HepG2 (cell line): ENCODE data around the gene KCNJ8.

Experiments used
- CEBPB ChIP-seq: IDR thresholded peaks from 2 replicates; pipeline ENCODE4 v1.6.1; 2011; ENCODE audit warnings: low read depth, low read length, improper control_type of control experiment, borderline replicate concordance
- PHF21A ChIP-seq: sonication (generic); formaldehyde crosslinking; IDR thresholded peaks from 2 replicates; pipeline ENCODE4 v1.5.0; 2020; ENCODE audit warnings: mild to moderate bottlenecking, missing genetic modification reagents
- POLR2A ChIP-seq, 2 experiments: IDR thresholded peaks; 2 replicates each; pipeline ENCODE4 v1.6.1; 2011; ENCODE audit warnings: low read depth in 2 of 2, low read length in 2 of 2, mild to moderate bottlenecking in 1 of 2, moderate library complexity in 1 of 2; ENCODE audit not compliant: insufficient read depth in 1 of 2
- RBM39 ChIP-seq: fragments of 200-400 bp; formaldehyde crosslinking; IDR thresholded peaks from one replicate; pipeline ENCODE4 v1.6.1; 2018; ENCODE audit warnings: antibody characterized with exemption, mild to moderate bottlenecking, low read depth, low read length; ENCODE audit not compliant: poor library complexity, severe bottlenecking
- SPEN ChIP-seq: sonication (generic); formaldehyde crosslinking; IDR thresholded peaks from 2 replicates; pipeline ENCODE4 v1.5.1; 2020; ENCODE audit warnings: low read depth, mild to moderate bottlenecking, missing genetic modification reagents
- TAF1 ChIP-seq: sonication (generic); formaldehyde crosslinking; IDR thresholded peaks from 2 replicates; pipeline ENCODE4 v1.4.0; 2020; ENCODE audit warnings: missing genetic modification reagents
- ZBTB21 ChIP-seq: sonication (generic); formaldehyde crosslinking; IDR thresholded peaks from 2 replicates; pipeline ENCODE4 v1.4.0; 2020; ENCODE audit warnings: missing genetic modification reagents
- ZNF136 ChIP-seq: sonication (generic); formaldehyde crosslinking; IDR thresholded peaks from 2 replicates; pipeline ENCODE4 v1.8.1; 2022; ENCODE audit warnings: low read depth, mild to moderate bottlenecking, moderate library complexity, missing genetic modification reagents
- TF ChIP-seq, protein P1 (sequence below), 2 experiments: fragments of 450-650 bp in 1 of 2; sonication (generic) in 1 of 2; formaldehyde crosslinking; IDR thresholded peaks; 2 replicates each; pipeline versions ENCODE4 v1.5.0 to v1.8.0; 2020 to 2022; ENCODE audit warnings: mild to moderate bottlenecking in 1 of 2, missing genetic modification reagents in 1 of 2
- TF ChIP-seq, protein P2 (sequence below): sonication (generic); formaldehyde crosslinking; IDR thresholded peaks from 2 replicates; pipeline ENCODE4 v1.5.0; 2020; ENCODE audit warnings: mild to moderate bottlenecking, missing genetic modification reagents, moderate library complexity

- no peak for TF ChIP-seq TAF1 (CRISPR knock-in tag)
- TF ChIP-seq, protein P1, sequence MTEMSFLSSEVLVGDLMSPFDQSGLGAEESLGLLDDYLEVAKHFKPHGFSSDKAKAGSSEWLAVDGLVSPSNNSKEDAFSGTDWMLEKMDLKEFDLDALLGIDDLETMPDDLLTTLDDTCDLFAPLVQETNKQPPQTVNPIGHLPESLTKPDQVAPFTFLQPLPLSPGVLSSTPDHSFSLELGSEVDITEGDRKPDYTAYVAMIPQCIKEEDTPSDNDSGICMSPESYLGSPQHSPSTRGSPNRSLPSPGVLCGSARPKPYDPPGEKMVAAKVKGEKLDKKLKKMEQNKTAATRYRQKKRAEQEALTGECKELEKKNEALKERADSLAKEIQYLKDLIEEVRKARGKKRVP (CRISPR knock-in tag; IDR thresholded peaks at IDR 0.05), result no peak
- TF ChIP-seq, protein P2, sequence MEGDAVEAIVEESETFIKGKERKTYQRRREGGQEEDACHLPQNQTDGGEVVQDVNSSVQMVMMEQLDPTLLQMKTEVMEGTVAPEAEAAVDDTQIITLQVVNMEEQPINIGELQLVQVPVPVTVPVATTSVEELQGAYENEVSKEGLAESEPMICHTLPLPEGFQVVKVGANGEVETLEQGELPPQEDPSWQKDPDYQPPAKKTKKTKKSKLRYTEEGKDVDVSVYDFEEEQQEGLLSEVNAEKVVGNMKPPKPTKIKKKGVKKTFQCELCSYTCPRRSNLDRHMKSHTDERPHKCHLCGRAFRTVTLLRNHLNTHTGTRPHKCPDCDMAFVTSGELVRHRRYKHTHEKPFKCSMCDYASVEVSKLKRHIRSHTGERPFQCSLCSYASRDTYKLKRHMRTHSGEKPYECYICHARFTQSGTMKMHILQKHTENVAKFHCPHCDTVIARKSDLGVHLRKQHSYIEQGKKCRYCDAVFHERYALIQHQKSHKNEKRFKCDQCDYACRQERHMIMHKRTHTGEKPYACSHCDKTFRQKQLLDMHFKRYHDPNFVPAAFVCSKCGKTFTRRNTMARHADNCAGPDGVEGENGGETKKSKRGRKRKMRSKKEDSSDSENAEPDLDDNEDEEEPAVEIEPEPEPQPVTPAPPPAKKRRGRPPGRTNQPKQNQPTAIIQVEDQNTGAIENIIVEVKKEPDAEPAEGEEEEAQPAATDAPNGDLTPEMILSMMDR (CRISPR knock-in tag), result no peak
- no peak for TF ChIP-seq SPEN
- no peak for TF ChIP-seq ZBTB21 (CRISPR knock-in tag)
- TF ChIP-seq PHF21A (CRISPR knock-in tag), result no peak
- no peak for TF ChIP-seq CEBPB
- no peak for TF ChIP-seq ZNF136 (CRISPR knock-in tag)
- TF ChIP-seq POLR2A (IDR thresholded peaks at IDR 0.05; ENCODE audit: insufficient read depth in 1 of 2, low read depth in 2 of 2, low read length in 2 of 2), result no peak
- no peak for TF ChIP-seq RBM39
Observed at GRCh38 chr12:21819678-21820077, 45.2 kb upstream of the KCNJ8 start.
